Endothelial cell of umbilical vein (primary cell): ENCODE results near the gene DDX27. TPM values are rescaled to one million over a fixed set of nuclear protein-coding genes. Genes with fewer than 3 reads are reported as not detected.

Source experiments
- BruUV-seq: library from RNA; stranded (reverse); fragments of 400-500 nt; replicated peaks from 2 replicates; lab custom pipeline; 2021; lab: Mats Ljungman, UMichigan
- CTCF ChIA-PET: fragments of 300-600, 350-600 bp; sonication (Branson Sonifier 250); formaldehyde crosslinking; loops from one replicate; lab custom pipeline; 2021; ENCODE audit warnings: antibody characterized with exemption, inconsistent platforms; lab: Charles Lee
- POLR2A ChIA-PET: fragments of 300-600, 350-600 bp; sonication (Branson Sonifier 250); formaldehyde crosslinking; loops from one replicate; lab custom pipeline; 2021; ENCODE audit warnings: antibody characterized with exemption, inconsistent platforms; lab: Charles Lee
- DNase-seq: peaks from one replicate; pipeline ENCODE4 v3.0.0-alpha.2; 2011; ENCODE audit warnings: low read depth, low spot score
- FAIRE-seq: peaks from 2 replicates; lab custom pipeline; 2011; peaks lifted over from hg19 to GRCh38; lab: Jason Lieb, UNC
- H2AFZ ChIP-seq: 2 replicates; pipeline ENCODE4 v1.6.0; 2012; ENCODE audit warnings: low read depth, low read length, control low read depth, inconsistent platforms
- H3K27ac ChIP-seq: 2 replicates; pipeline ENCODE4 v1.5.1; 2011; ENCODE audit warnings: low read depth, mild to moderate bottlenecking, control low read depth, low read length, moderate library complexity; ENCODE audit not compliant: insufficient read depth
- H3K27me3 ChIP-seq, 2 experiments: 2 replicates each; pipeline versions ENCODE4 v1.6.0 to v1.6.1; 2011; ENCODE audit warnings: low read length in 2 of 2, mixed read lengths in 1 of 2; ENCODE audit not compliant: control insufficient read depth in 2 of 2, insufficient read depth in 2 of 2
- H3K36me3 ChIP-seq, 2 experiments: 2 replicates in 1 of 2; 3 replicates in 1 of 2; pipeline ENCODE4 v1.5.1; 2011; ENCODE audit warnings: low read length in 2 of 2, mild to moderate bottlenecking in 1 of 2, moderate library complexity in 1 of 2; ENCODE audit not compliant: control insufficient read depth in 2 of 2, insufficient read depth in 2 of 2; ENCODE audit errors: extremely low read depth in 1 of 2
- H3K4me1 ChIP-seq: 3 replicates; pipeline ENCODE4 v1.5.1; 2011; ENCODE audit warnings: mild to moderate bottlenecking, low read length; ENCODE audit not compliant: control insufficient read depth, insufficient read depth; ENCODE audit errors: extremely low read depth
- H3K4me2 ChIP-seq: 2 replicates; pipeline ENCODE4 v1.6.1; 2011; ENCODE audit warnings: low read length, control low read depth, mixed read lengths; ENCODE audit not compliant: insufficient read depth
- H3K4me3 ChIP-seq, 3 experiments: fragments of 200-600 bp in 1 of 3; sonication (generic), shearing (Covaris generic) in 1 of 3; replicated peaks in 1 of 3; 2 replicates each; pipeline ENCODE4 v1.5.1; 2011 to 2016; ENCODE audit warnings: control low read depth in 3 of 3, low read length in 3 of 3, mild to moderate bottlenecking in 2 of 3, inconsistent platforms in 1 of 3, low read depth in 1 of 3, moderate library complexity in 1 of 3; ENCODE audit not compliant: insufficient read depth in 1 of 3
- H3K79me2 ChIP-seq: 2 replicates; pipeline ENCODE4 v1.6.0; 2012; ENCODE audit warnings: low read length, inconsistent platforms; ENCODE audit not compliant: control insufficient read depth, insufficient read depth
- H3K9ac ChIP-seq: replicated peaks from 2 replicates; pipeline ENCODE3; 2011; ENCODE audit warnings: low read length, control low read depth; ENCODE audit not compliant: insufficient read depth; ENCODE audit errors: extremely low read depth
- H3K9me1 ChIP-seq: replicated peaks from 3 replicates; pipeline ENCODE4 v1.6.0; 2011; ENCODE audit warnings: mild to moderate bottlenecking, low read length; ENCODE audit not compliant: control insufficient read depth, insufficient read depth; ENCODE audit errors: extremely low read depth
- H3K9me3 ChIP-seq: replicated peaks from 2 replicates; pipeline ENCODE4 v1.5.1; 2012; ENCODE audit warnings: low read length, inconsistent platforms; ENCODE audit not compliant: control insufficient read depth, insufficient read depth
- H4K20me1 ChIP-seq: replicated peaks from 2 replicates; pipeline ENCODE3; 2011; ENCODE audit warnings: mild to moderate bottlenecking, low read length; ENCODE audit not compliant: control insufficient read depth, insufficient read depth; ENCODE audit errors: extremely low read depth
- GATA2 ChIP-seq: IDR thresholded peaks from 2 replicates; pipeline ENCODE4 v1.7.0; 2011; ENCODE audit warnings: low read depth, mild to moderate bottlenecking, moderate library complexity, mixed read lengths, low read length; ENCODE audit not compliant: insufficient read length, insufficient read depth
- MAX ChIP-seq: IDR thresholded peaks from 2 replicates; pipeline ENCODE4 v1.6.1; 2011; ENCODE audit not compliant: insufficient read depth, insufficient read length
- MYC ChIP-seq: IDR thresholded peaks from one replicate; pipeline ENCODE4 v1.6.1; 2011; ENCODE audit warnings: mild to moderate bottlenecking, low read depth, low read length
- POLR2A ChIP-seq: IDR thresholded peaks from 2 replicates; pipeline ENCODE4 v1.6.1; 2012; ENCODE audit warnings: low read depth, mild to moderate bottlenecking, control low read depth, low read length
- POLR2AphosphoS5 ChIP-seq: IDR thresholded peaks from 2 replicates; pipeline ENCODE4 v1.6.1; 2012; ENCODE audit warnings: low read depth, mild to moderate bottlenecking, control low read depth, low read length, moderate library complexity; ENCODE audit not compliant: insufficient read depth
- dilution Hi-C: fragments of 300-500 bp; cut with MboI; formaldehyde crosslinking; loops from one replicate; pipeline ENCODE4 v1.15.0; 2019; ENCODE audit warnings: low sequenced_read_pairs; ENCODE audit not compliant: extremely low pct_ligation_motif_present
- intact Hi-C: fragments of 100-400 bp; cut with micrococcal nuclease; formaldehyde crosslinking; loops from one replicate; pipeline ENCODE4 v1.10.0; 2022
- polyA plus RNA-seq, 4 experiments: library from polyadenylated mRNA; depleted of rRNA in 3 of 4; stranded (reverse) in 3 of 4; unstranded in 1 of 4; fragments of >200 nt; gene quantifications; 2 replicates each; pipeline versions ENCODE4 v1.2.1 to v1.2.3, GENCODE V29; 2011 to 2012; ENCODE audit warnings: missing spikeins in 1 of 4
- total RNA-seq: library from RNA; stranded (reverse); gene quantifications from 2 replicates; pipeline ENCODE4 v1.2.3, GENCODE V29; 2021

DDX27 gene
- total and polyA plus RNA-seq, 2 donors (not counting 3 experiments of a cell fraction or from before 2014, with no cell fraction given) = 24.0 to 25.7 TPM

- peak overlapping the region in 1 of 3 experiments; percentile 5 for H3K4me3 ChIP-seq
Measured at GRCh38 chr20:49285813-49286494, 66.7 kb downstream of the DDX27 start.

GRCh38 chr20:49286689-49287551 lies 67.7 kb downstream of the DDX27 start:
- Histone ChIP-seq H3K4me3 (no peak overlapping the region), H3K9ac (no peak overlapping the region), H4K20me1 (peaks cover 31% of the 10 kb centered on the region), H2AFZ (no peak overlapping the region), H3K9me1 (no peaks in the 10 kb centered on the region), H3K79me2 (peaks cover 61% of the 10 kb centered on the region), H3K4me1 (peaks cover 56% of the 10 kb centered on the region), H3K9me3 (no peaks in the 10 kb centered on the region), H3K36me3 (peaks cover 72 to 78% of the 10 kb centered on the region in 2 experiments), H3K27me3 (no peaks in the 10 kb centered on the region), H3K27ac (peak overlapping the region; percentile 48), H3K4me2 (peak overlapping the region; percentile 60)
- FAIRE-seq (peak; percentile 52), DNase-seq (no peak)
- intact Hi-C loops = no loop called here
- POLR2A ChIA-PET = interaction anchor here (1.5 kb wide), 1 partner anchor 9 kb away, joined by 8 read pairs; the partner anchor contains the start of gene ZNFX1
- TF ChIP-seq POLR2A (no peak), MAX (no peak), MYC (no peak)
- TSS peak; percentile 80 for BruUV-seq
- dilution Hi-C loops = no loop called here
- CTCF ChIA-PET = interaction anchor here (1.0 to 1.9 kb wide), 3 partner anchors 34 to 40 kb away, joined by 3 to 13 read pairs (median 3); no protein-coding TSS in a partner anchor

More at GRCh38 chr20:49285813-49286494, 66.7 kb downstream of the DDX27 start:
- POLR2A ChIA-PET = no interaction called here
- Histone ChIP-seq H3K9me1 (no peaks in the 10 kb centered on the region), H3K79me2 (peaks cover 70% of the 10 kb centered on the region), H3K9me3 (no peaks in the 10 kb centered on the region), H3K4me1 (peaks cover 62% of the 10 kb centered on the region), H3K9ac (no peak overlapping the region), H2AFZ (no peak overlapping the region), H4K20me1 (peaks cover 34% of the 10 kb centered on the region), H3K27me3 (no peaks in the 10 kb centered on the region), H3K4me2 (peak overlapping the region; percentile 60), H3K36me3 (peaks cover 79 to 84% of the 10 kb centered on the region in 2 experiments), H3K27ac (no peak overlapping the region)
- intact Hi-C loops (no loop called here), dilution Hi-C loops (no loop called here)
- no TSS peak for BruUV-seq
- TF ChIP-seq GATA2 (no peak), POLR2A (peak; percentile 69), POLR2AphosphoS5 (peak; percentile 24)
- DNase-seq (no peak), FAIRE-seq (no peak)
- CTCF ChIA-PET = interaction anchor here (1.1 kb wide), 1 partner anchor 35 kb away, joined by 3 read pairs; no protein-coding TSS in a partner anchor
